ENCODE results near the gene SRPK2.
A peak's percentile ranks its signal among the peaks of the same experiment; 100 is the strongest.

The SRPK2 gene

DNA sequence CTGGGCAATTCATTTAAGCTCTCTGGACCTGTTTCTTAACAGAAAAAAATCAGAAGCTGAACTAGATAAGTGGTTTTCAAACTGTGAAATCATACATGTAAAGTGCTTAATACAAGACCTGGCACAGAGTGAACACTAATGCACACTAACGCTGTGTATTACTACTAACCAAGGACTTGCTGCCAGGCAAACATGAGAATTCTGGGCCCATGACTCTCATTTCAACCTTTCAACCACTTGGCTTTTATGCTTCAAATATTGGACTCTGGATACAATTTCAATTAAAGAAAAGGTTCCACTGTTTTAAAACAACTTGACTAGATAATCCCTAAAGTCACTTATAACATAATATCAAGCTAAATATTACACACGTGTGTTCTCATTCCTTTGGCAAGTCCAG is 73.4 kb downstream of the SRPK2 start:
- no peaks in the 10 kb centered on the region for H3K36me3 ChIP-seq (ENCODE audit: insufficient read depth)
- H3K4me1 ChIP-seq (ENCODE audit: low read depth, poor library complexity, severe bottlenecking) = peaks cover 66% of the 10 kb centered on the region
- H3K9ac ChIP-seq = no peak overlapping the region
- H3K27me3 ChIP-seq (ENCODE audit: insufficient read depth, low read depth) = no peaks in the 10 kb centered on the region
- no peak overlapping the region for H3K4me3 ChIP-seq (IDR thresholded peaks at IDR 0.05; ENCODE audit: insufficient read depth, low read depth, low read length)
- H3K27ac ChIP-seq = no peak overlapping the region
- peaks cover 92% of the 10 kb centered on the region for H3K79me2 ChIP-seq (ENCODE audit: insufficient read depth, low read depth)
- H4K20me1 ChIP-seq (ENCODE audit: insufficient read depth) = no peaks in the 10 kb centered on the region
- H2AFZ ChIP-seq (ENCODE audit: low read depth) = no peak overlapping the region
- no peak overlapping the region for H3K4me2 ChIP-seq
- TF ChIP-seq, protein P1, sequence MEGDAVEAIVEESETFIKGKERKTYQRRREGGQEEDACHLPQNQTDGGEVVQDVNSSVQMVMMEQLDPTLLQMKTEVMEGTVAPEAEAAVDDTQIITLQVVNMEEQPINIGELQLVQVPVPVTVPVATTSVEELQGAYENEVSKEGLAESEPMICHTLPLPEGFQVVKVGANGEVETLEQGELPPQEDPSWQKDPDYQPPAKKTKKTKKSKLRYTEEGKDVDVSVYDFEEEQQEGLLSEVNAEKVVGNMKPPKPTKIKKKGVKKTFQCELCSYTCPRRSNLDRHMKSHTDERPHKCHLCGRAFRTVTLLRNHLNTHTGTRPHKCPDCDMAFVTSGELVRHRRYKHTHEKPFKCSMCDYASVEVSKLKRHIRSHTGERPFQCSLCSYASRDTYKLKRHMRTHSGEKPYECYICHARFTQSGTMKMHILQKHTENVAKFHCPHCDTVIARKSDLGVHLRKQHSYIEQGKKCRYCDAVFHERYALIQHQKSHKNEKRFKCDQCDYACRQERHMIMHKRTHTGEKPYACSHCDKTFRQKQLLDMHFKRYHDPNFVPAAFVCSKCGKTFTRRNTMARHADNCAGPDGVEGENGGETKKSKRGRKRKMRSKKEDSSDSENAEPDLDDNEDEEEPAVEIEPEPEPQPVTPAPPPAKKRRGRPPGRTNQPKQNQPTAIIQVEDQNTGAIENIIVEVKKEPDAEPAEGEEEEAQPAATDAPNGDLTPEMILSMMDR (conservative IDR thresholded peaks at IDR 0.05; ENCODE audit: low read depth, low read length) = no peak

DNA sequence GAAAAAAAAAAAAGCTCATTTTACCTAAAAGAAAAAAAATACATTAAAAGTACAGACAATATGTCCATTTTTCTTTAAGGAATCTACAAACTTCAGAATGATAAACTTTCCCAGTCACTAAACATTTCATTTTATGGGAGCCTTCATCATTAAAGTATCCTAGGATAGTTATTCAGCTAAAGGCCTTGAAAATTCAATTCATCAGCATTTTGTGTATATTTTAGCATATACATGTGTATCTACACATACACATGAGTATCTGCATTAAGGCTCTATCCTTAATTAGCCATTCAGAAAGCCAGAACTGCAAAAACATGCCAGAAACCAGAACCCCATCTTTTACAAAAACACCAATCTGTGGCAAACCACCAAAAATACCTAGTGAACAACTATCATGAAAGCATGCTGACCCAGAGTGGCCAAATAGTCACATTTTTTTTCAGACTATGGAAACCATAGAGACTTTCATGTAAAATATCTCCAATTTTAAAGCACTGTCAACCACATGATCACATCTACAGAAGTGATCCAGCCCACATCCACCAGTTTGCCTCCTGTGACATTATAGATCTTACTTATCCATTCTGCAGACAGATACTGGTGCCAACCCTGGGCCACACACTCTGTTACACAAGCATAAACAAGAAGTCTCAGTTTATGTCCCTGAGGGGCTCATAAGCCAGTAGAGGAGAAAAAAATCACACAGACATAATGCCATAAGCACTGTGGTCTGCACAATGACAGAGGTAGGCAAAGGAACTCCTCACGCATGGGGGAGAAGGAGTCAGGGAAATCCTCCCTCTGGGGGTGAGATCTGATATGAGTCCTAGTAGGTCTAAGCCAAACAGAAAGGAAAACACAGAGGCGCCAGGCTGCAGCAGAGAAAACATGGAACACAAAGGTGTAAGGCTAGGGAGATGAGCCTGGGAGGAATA is 79.2 kb downstream of the SRPK2 start:
- Histone ChIP-seq H3K79me2 (ENCODE audit: insufficient read depth, low read depth) (peaks cover 88% of the 10 kb centered on the region), H3K27me3 (ENCODE audit: insufficient read depth, low read depth) (no peaks in the 10 kb centered on the region), H4K20me1 (ENCODE audit: insufficient read depth) (no peaks in the 10 kb centered on the region), H3K9ac (peak overlapping the region; percentile 43; the same call in 1 of the 2 replicates), H3K4me3 (IDR thresholded peaks at IDR 0.05; ENCODE audit: insufficient read depth, low read depth, low read length) (no peak overlapping the region), H3K4me1 (ENCODE audit: low read depth, poor library complexity, severe bottlenecking) (peaks cover 98% of the 10 kb centered on the region), H3K27ac (peak overlapping the region; percentile 84), H2AFZ (ENCODE audit: low read depth) (no peak overlapping the region), H3K4me2 (peak overlapping the region; percentile 75), H3K36me3 (ENCODE audit: insufficient read depth) (no peaks in the 10 kb centered on the region)
- TF ChIP-seq, protein P1 (conservative IDR thresholded peaks at IDR 0.05; ENCODE audit: low read depth, low read length) = peak; percentile 48

DNA sequence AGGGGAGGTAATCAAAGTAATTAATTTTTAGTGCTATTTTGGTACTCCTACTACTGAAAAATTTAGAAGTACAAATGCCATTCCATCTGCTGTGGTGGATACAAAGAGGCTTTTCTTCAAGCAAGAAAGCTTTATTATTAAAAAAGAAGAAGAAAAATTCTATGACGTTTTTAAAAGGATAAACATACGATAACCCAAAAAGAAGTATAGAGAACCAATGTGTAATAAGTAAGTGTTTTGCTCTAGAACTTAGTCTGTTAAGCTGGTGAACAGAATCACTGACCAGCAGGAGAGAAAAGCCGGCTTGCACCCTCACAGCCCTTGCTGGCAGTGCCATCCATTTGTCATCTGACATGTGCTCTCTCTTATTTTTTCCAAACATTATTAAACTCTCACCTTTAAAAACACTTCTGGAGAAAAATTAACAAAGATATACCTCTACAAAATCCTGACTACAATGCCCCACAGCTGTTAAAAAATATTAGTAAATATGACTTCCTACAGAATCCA is 81.5 kb downstream of the SRPK2 start:
- Histone ChIP-seq H3K79me2 (ENCODE audit: insufficient read depth, low read depth) (peaks cover 83% of the 10 kb centered on the region), H3K4me3 (IDR thresholded peaks at IDR 0.05; ENCODE audit: insufficient read depth, low read depth, low read length) (no peak overlapping the region), H3K27ac (peak overlapping the region; percentile 84), H3K36me3 (ENCODE audit: insufficient read depth) (no peaks in the 10 kb centered on the region), H2AFZ (ENCODE audit: low read depth) (no peak overlapping the region), H4K20me1 (ENCODE audit: insufficient read depth) (no peaks in the 10 kb centered on the region), H3K9ac (no peak overlapping the region), H3K4me1 (ENCODE audit: low read depth, poor library complexity, severe bottlenecking) (peaks cover 100% of the 10 kb centered on the region), H3K27me3 (ENCODE audit: insufficient read depth, low read depth) (no peaks in the 10 kb centered on the region), H3K4me2 (peak overlapping the region; percentile 75)
- TF ChIP-seq, protein P1 (conservative IDR thresholded peaks at IDR 0.05; ENCODE audit: low read depth, low read length) = no peak

DNA sequence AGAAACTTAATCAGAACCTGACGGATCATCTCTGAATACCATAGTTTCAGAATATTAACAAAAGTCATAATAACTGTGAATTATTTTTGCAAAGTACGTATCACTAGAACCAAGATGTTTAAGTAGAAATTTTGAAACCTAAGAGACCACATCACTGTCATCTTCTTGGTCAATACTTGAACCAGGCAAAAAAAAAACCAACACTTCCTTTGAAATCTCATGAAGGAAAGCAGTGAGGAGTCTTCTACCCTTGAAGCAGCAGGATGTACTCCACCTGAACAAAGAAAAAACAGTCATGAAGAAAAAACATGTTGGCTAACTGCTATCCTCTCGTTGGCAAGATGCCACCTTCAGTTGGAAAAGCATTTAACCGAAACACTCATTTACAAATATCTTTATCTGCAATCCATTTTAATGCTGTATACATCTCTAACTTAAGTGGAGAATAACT is 82.4 kb downstream of the SRPK2 start:
- no peaks in the 10 kb centered on the region for H3K36me3 ChIP-seq (ENCODE audit: insufficient read depth)
- peaks cover 100% of the 10 kb centered on the region for H3K4me1 ChIP-seq (ENCODE audit: low read depth, poor library complexity, severe bottlenecking)
- H3K4me2 ChIP-seq = peak overlapping the region; percentile 75
- TF ChIP-seq, protein P1 (conservative IDR thresholded peaks at IDR 0.05; ENCODE audit: low read depth, low read length) = no peak
- no peak overlapping the region for H3K9ac ChIP-seq
- no peaks in the 10 kb centered on the region for H4K20me1 ChIP-seq (ENCODE audit: insufficient read depth)
- peak overlapping the region; percentile 84; the same call in 1 of the 2 replicates for H3K27ac ChIP-seq
- no peak overlapping the region for H2AFZ ChIP-seq (ENCODE audit: low read depth)
- no peaks in the 10 kb centered on the region for H3K27me3 ChIP-seq (ENCODE audit: insufficient read depth, low read depth)
- peaks cover 83% of the 10 kb centered on the region for H3K79me2 ChIP-seq (ENCODE audit: insufficient read depth, low read depth)
- no peak overlapping the region for H3K4me3 ChIP-seq (IDR thresholded peaks at IDR 0.05; ENCODE audit: insufficient read depth, low read depth, low read length)
